Ishikawa (cell line): ENCODE results near the gene PRR23B.

Experiments
- CEBPB ChIP-seq: IDR thresholded peaks from 2 replicates; pipeline ENCODE4 v1.6.1; 2012
- CREB1 ChIP-seq: IDR thresholded peaks from 2 replicates; pipeline ENCODE4 v1.6.1; 2012; ENCODE audit warnings: low read depth
- EGR1 ChIP-seq: IDR thresholded peaks from 2 replicates; pipeline ENCODE4 v1.6.1; 2012
- EP300 ChIP-seq: IDR thresholded peaks from 2 replicates; pipeline ENCODE4 v1.6.1; 2012; ENCODE audit warnings: borderline replicate concordance
- FOXM1 ChIP-seq: IDR thresholded peaks from 2 replicates; pipeline ENCODE4 v1.6.1; 2012; ENCODE audit warnings: low read depth, borderline replicate concordance
- MAX ChIP-seq: IDR thresholded peaks from 2 replicates; pipeline ENCODE4 v1.6.1; 2012
- NFIC ChIP-seq: IDR thresholded peaks from 2 replicates; pipeline ENCODE4 v1.6.1; 2012
- RAD21 ChIP-seq: IDR thresholded peaks from 2 replicates; pipeline ENCODE4 v1.6.1; 2012; ENCODE audit warnings: low read depth
- TAF1 ChIP-seq: IDR thresholded peaks from 2 replicates; pipeline ENCODE4 v1.6.1; 2012; ENCODE audit warnings: low read depth, mild to moderate bottlenecking
- TCF12 ChIP-seq: IDR thresholded peaks from 2 replicates; pipeline ENCODE4 v1.6.1; 2012; ENCODE audit warnings: low read depth
- TEAD4 ChIP-seq: IDR thresholded peaks from 2 replicates; pipeline ENCODE4 v1.6.1; 2012
- YY1 ChIP-seq: IDR thresholded peaks from 2 replicates; pipeline ENCODE4 v1.6.1; 2012; ENCODE audit warnings: low read depth
- ZBTB7A ChIP-seq: IDR thresholded peaks from 2 replicates; pipeline ENCODE4 v1.6.1; 2012; ENCODE audit warnings: low read depth
- TF ChIP-seq, protein P1 (sequence below): IDR thresholded peaks from 2 replicates; pipeline ENCODE4 v1.6.1; 2012
- TF ChIP-seq, protein P2 (sequence below): IDR thresholded peaks from 2 replicates; pipeline ENCODE4 v1.6.1; 2012; ENCODE audit warnings: low read depth, mild to moderate bottlenecking

The PRR23B gene

GRCh38 chr3:139020868-139021234 is at the start of gene PRR23B:
PRR23B (minus strand) TSS chr3:139020926; CDS start chr3:139020661, 265 bp downstream.
- TF ChIP-seq EP300 (no peak), ZBTB7A (no peak), TEAD4 (no peak), TCF12 (no peak), RAD21 (no peak)
- TF ChIP-seq, protein P1, sequence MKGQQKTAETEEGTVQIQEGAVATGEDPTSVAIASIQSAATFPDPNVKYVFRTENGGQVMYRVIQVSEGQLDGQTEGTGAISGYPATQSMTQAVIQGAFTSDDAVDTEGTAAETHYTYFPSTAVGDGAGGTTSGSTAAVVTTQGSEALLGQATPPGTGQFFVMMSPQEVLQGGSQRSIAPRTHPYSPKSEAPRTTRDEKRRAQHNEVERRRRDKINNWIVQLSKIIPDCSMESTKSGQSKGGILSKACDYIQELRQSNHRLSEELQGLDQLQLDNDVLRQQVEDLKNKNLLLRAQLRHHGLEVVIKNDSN, result no peak

GRCh38 chr3:139062918-139063317 is 42.2 kb upstream of the PRR23B start:
- TF ChIP-seq CREB1, result no peak
- TF ChIP-seq EGR1, result no peak
- TF ChIP-seq MAX, result no peak
- TF ChIP-seq TCF12, result no peak
- no peak for TF ChIP-seq TEAD4
- no peak for TF ChIP-seq RAD21
- no peak for TF ChIP-seq TAF1
- TF ChIP-seq, protein P2, sequence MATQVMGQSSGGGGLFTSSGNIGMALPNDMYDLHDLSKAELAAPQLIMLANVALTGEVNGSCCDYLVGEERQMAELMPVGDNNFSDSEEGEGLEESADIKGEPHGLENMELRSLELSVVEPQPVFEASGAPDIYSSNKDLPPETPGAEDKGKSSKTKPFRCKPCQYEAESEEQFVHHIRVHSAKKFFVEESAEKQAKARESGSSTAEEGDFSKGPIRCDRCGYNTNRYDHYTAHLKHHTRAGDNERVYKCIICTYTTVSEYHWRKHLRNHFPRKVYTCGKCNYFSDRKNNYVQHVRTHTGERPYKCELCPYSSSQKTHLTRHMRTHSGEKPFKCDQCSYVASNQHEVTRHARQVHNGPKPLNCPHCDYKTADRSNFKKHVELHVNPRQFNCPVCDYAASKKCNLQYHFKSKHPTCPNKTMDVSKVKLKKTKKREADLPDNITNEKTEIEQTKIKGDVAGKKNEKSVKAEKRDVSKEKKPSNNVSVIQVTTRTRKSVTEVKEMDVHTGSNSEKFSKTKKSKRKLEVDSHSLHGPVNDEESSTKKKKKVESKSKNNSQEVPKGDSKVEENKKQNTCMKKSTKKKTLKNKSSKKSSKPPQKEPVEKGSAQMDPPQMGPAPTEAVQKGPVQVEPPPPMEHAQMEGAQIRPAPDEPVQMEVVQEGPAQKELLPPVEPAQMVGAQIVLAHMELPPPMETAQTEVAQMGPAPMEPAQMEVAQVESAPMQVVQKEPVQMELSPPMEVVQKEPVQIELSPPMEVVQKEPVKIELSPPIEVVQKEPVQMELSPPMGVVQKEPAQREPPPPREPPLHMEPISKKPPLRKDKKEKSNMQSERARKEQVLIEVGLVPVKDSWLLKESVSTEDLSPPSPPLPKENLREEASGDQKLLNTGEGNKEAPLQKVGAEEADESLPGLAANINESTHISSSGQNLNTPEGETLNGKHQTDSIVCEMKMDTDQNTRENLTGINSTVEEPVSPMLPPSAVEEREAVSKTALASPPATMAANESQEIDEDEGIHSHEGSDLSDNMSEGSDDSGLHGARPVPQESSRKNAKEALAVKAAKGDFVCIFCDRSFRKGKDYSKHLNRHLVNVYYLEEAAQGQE, result no peak
- no peak for TF ChIP-seq NFIC
- no peak for TF ChIP-seq YY1

DNA sequence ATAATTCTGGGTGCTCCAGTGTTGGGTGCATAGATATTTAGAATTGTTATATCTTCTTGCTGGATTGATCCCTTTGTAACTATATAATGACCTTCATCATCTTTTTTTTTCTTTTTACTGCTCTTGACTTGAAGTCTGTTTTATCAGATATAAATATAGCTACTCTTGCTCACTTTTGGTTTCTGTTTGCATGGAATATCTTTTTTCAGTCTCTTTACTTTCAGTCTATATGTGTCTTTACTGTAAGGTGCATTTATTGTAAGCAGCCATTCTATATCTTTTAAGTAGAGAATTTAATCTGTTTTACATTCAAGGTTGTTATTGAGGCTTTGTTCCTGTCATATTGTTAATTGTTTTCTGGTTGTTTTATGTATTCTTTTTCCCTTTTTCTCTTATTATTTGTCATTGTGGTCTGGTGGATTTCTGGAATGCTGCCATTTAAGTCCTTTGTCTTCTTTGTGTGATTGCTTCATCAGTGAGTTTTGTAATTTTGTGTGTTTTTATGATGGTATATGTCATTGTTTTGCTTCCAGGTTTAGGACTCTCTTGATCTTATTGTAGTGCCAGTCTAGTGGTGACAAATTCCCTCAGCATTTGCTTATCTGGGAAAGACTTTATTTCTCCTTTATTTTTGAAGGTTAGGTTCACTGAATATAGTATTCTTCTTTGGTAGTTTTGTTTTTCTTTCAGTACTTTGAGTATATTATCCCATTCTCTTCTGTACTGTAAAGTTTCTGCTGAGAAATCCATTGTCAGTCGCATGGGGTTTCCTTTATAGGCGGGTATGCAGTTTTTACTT is 32.3 kb upstream of the PRR23B start:
- TF ChIP-seq TAF1, result no peak
- TF ChIP-seq TEAD4, result no peak
- TF ChIP-seq MAX, result no peak
- TF ChIP-seq NFIC, result no peak
- no peak for TF ChIP-seq EP300
- no peak for TF ChIP-seq CEBPB
- no peak for TF ChIP-seq TCF12
- no peak for TF ChIP-seq ZBTB7A
- no peak for TF ChIP-seq RAD21
- no peak for TF ChIP-seq YY1
- TF ChIP-seq, protein P2, result no peak
- no peak for TF ChIP-seq EGR1

DNA sequence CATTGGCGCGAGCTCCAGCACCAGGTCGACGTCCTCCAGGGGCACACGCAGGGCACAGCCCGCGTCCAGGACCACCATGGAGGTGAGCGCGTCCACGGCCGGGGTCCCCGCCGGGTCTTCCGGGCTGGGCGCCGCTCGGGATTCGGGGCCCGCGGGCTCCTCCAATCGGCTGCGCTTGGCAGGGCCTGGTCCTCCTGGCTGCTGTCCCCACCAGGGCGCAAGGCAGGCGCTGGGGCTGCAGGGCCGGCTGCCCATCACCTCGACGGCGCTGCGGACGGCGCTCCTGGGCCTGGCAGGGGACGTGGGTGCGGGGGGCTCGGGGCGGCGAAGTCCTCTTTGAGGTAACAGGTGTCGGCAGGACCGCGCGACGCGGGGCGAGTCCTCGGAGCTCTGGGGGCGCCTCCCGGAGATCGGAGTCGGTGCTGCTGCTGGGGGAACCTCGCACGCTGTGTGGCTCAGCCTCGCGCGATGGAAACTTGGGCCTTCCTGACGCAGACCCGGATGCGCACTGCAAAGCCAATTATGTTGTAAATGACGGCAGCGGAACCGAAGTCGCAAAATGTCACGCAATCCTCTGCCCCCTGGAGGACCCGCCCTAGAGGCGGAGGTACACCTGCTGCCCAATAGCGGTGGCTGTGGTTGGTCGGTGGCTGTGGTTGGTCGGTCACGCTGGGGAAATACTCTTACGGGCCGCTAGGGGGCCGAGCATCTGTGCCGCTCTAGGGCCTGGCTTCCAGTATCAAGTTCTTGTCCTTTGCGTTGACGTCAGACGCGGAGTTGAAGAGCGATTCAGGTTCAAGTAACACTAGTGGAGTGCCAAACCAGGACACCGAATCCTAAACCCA is 23.9 kb upstream of the PRR23B start, which contains the start of gene PRR23C:
Gene PRR23C, minus strand, starts transcription at position 527 of the 845 bp plus-strand sequence. Its CDS starts 272 bp downstream, at position 255.
- no peak for TF ChIP-seq TAF1
- no peak for TF ChIP-seq CREB1
- TF ChIP-seq EP300, result no peak
- no peak for TF ChIP-seq MAX
- TF ChIP-seq TEAD4, result no peak
- no peak for TF ChIP-seq TCF12
- TF ChIP-seq RAD21, result no peak
- no peak for TF ChIP-seq YY1
- TF ChIP-seq EGR1, result no peak
- TF ChIP-seq, protein P2, result no peak
- TF ChIP-seq CEBPB, result no peak
- no peak for TF ChIP-seq FOXM1
- TF ChIP-seq, protein P1, result no peak
- TF ChIP-seq NFIC, result no peak
- TF ChIP-seq ZBTB7A, result no peak
